HT-29 (cell line): ENCODE data around the gene DEDD2. TPM values are rescaled to one million over a fixed set of nuclear protein-coding genes. Genes with fewer than 3 reads are reported as not detected.

Source experiments
- DNase-seq: peaks from one replicate; pipeline ENCODE4 v3.0.0-alpha.2; 2015; ENCODE audit warnings: low spot score
- total RNA-seq: library from RNA; depleted of rRNA; stranded (reverse); fragments of >200 nt; shearing (Covaris generic); gene quantifications from 2 replicates; pipeline ENCODE4 v1.2.3, GENCODE V29; 2014

Gene DEDD2
- total RNA-seq, 1 experiment from 2014 or later, result 121 TPM

GRCh38 chr19:42228641-42229040, 11.2 kb upstream of the DEDD2 start:
- DNase-seq, result no peak

GRCh38 chr19:42226886-42227285, 9.4 kb upstream of the DEDD2 start:
- no peak for DNase-seq

DNA sequence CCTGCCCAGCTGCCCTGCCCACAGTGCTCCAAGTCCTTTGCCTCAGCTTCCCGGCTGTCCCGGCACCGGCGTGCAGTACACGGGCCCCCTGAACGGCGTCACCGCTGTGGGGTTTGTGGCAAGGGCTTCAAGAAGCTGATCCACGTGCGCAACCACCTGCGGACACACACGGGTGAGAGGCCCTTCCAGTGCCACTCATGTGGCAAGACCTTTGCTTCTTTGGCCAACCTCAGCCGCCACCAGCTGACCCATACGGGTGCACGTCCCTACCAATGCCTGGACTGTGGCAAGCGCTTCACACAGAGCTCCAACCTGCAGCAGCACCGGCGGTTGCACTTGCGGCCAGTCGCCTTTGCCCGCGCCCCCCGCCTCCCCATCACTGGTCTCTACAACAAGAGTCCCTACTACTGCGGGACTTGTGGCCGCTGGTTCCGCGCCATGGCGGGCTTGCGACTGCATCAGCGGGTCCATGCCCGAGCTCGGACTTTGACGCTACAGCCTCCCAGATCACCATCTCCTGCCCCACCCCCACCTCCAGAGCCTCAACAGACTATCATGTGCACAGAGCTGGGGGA, 8.3 kb upstream of the DEDD2 start:
- DNase-seq, result no peak

- DNase-seq, result no peak
Observed at GRCh38 chr19:42224940-42225717, 7.7 kb upstream of the DEDD2 start.

DNA sequence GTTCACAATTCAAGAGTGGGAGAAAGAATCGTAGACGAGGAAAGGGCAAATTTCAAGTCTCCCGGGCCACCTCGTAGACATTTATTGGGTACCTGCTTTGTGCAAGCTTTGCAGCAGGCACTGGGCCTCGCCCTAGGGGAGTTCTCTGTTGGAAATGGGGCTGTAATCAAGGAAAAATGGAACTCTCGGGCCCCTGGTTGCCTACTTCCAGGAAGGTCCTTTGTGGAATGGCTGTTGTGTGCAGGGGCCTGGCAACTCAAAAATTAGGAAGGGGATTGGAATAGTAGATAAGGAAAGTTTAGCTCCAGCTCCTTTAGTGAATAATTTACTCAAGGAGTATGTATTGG, 3.2 kb upstream of the DEDD2 start:
- no peak for DNase-seq

DNA sequence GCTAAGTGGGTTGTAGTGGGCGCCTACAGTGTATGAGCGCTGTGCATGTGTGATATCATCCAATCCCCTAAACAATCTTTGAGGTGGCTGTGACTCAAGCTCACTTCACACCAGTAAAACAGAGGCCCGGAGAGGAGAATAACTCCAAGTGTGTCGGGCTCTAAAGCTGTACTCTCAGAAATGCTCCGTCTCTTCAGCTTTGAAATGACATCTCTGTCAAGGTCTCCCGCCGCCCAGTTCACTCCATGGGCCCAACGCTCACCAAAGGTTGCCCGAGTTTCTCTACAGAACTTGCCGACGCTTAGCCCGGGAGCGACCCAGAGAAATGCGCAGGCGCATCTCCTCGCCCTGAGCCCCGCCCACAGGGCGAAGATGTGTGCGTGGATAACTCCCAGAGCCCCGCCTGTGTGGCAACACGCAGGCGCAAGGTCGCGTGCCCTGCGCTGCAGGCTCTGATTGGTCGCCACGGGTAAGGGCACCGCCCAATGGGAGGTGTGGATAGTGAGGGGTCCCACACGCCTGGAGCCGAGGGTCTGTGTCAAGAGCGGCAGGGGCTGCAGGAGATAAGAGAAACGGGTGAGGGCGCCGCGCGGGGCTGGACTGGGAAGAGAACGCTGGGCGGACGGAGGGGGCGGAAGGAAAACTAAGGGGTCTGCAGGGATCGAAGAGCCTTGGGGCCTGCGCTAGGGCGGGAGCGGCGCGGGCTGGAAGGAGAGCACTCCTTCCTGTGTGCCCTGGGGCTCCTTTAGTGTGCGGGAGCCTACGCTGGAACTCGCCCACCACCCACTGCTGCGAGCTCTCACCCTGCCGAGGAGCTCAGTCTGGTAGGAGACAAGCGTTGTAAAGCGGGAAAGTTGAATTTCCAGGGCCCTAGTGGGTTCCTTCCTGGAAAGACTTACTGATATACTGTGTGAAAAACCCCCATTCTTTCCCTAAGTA, 2.6 kb upstream of the DEDD2 start, which contains the start of gene ZNF526:
Gene ZNF526 (plus strand): TSS at position 501 of the 939 bp plus-strand sequence. CDS start 4,092 bp downstream, outside the sequence.
- peak; percentile 100 for DNase-seq

DNA sequence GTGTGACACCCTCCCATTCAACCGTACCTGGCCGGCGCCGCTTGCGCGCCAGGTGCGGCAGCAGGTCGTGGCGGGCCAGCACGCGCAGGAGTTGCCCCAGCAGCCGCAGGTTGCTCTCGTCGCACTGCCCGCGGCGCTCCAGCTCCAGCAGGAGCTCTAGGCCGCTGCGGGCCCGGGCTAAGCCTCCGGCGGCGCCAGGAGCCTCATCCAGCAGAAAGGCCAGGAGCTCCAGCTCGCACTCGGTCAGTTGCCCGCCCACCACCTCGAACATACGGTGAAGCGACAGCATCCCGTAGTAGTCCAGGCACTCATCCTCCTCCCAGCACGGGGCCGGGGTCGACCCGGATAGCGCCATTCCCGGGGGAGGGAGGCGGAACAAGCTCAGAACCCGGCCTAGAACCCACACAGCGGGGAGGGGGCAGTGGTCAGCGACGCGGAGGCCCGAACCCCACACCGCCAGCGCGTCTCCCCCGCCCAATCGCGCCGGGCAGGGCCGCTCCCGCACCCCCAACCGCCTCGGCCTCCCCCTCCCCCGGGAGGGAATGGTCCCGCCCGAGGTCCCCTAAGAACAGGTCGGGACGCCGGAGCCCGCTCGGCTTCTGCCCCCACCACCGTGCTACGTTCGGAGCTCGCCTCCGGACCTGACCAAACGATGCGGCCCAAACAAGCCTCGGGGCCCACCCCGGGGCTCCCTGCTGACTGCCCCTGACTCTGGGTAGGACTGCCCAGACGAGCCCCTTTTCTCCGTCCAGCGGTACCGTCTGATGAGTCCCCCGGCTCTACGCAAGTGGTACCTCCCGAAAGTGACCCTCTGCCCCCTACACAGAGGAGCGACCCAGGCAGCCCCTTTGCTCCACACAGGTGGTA, 591 bp downstream of the DEDD2 start:
- DNase-seq, result peak; percentile 84

- DNase-seq, result no peak
Observed at GRCh38 chr19:42214810-42215485, 2.5 kb downstream of the DEDD2 start.

- DNase-seq, result no peak
Observed at GRCh38 chr19:42212886-42213285, 4.6 kb downstream of the DEDD2 start.

DNA sequence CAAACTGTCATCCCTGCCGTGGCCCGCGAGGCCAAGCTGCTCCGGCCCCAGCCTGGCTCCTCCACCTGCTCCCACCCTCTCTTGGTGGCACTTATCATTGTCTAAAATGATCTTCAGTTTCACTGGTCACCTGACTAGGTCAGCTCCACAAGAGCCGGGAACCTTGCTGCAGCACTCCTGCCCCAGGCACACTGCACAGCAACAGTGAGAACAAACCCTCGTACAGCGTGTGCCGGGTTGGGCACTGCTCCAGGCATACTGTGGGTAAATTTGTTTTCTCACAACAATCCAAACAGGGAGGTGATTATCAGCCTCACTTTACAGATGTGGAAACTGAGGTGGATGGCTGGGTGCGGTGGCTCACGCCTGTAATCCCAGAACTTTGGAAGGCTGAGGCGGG, 8.9 kb downstream of the DEDD2 start:
- DNase-seq, result no peak

DNA sequence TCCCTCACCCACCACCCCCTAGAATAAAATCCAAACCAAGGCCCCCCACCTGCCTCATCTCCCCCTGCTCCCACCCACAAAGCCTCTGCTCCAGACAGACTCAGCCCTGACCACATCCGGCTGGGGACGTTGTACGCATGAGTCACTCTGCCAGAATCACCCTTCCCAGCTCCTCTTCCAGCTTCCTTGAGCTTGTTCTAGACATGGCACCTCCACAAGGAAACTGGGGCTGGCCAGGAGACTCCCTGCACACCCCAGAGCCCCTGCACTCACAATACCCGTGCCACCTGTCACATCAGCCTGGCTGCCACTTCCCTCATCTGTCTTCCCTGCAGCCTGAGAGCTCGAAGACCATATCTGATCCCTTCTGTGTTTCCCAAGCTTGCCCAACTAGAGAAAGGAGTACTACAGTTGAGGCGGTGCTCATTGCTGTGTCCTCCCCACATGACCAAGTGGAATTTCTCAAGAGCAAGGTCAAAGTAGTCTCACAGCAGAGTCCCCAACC, 9.7 kb downstream of the DEDD2 start:
- DNase-seq, result peak; percentile 89

GRCh38 chr19:42206871-42207755, 10.4 kb downstream of the DEDD2 start:
- DNase-seq, result peak; percentile 91

GRCh38 chr19:42204664-42205063, 12.8 kb downstream of the DEDD2 start:
- no peak for DNase-seq

DNA sequence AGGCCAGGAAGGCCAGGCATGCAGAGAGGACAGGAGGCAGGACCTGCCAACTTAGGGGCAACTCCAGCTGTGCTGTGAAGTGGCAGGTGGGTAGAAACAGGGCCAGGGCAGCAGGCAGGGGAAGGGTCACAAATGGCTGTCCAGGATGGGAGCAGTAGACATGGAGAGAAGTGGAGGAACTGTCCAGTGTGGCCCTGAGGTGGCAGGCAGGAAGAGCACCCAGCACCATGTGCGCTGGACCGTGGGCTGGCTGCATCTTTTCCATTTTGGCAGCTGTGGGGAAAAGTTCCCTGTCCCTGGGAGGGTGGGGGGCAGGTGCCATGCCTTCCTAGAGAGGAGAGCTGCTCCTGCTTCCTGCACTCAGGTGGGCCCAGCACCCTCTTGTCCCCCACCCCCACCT, 13.8 kb downstream of the DEDD2 start:
- no peak for DNase-seq

DNA sequence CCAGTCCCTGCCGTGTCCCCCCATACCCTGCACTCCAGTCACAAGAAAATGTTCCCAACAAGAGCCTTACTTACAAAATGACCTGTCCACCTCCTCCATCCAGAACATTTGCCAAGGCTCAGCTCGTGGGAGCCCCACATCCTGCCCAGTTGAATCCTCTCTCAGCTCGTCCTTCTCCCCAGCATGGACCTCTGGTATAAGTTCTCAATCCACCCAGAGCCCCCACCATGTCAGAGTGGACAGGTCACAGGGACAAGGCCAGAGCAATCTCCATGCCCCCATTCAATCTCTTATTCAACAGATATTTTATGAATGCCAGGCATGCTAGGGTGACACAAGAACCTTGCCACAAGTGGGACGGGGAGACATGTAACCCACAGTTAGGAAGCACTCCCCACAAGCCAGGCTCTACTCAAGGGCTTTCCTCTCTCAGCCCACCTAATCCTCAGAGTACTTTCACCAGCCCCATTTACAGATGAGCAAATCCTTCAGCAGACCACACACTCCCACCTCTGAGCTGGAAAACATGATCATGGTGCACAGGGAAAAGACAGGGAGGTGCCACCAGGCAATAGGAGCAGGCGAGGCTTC, 15.1 kb downstream of the DEDD2 start:
- no peak for DNase-seq

DNA sequence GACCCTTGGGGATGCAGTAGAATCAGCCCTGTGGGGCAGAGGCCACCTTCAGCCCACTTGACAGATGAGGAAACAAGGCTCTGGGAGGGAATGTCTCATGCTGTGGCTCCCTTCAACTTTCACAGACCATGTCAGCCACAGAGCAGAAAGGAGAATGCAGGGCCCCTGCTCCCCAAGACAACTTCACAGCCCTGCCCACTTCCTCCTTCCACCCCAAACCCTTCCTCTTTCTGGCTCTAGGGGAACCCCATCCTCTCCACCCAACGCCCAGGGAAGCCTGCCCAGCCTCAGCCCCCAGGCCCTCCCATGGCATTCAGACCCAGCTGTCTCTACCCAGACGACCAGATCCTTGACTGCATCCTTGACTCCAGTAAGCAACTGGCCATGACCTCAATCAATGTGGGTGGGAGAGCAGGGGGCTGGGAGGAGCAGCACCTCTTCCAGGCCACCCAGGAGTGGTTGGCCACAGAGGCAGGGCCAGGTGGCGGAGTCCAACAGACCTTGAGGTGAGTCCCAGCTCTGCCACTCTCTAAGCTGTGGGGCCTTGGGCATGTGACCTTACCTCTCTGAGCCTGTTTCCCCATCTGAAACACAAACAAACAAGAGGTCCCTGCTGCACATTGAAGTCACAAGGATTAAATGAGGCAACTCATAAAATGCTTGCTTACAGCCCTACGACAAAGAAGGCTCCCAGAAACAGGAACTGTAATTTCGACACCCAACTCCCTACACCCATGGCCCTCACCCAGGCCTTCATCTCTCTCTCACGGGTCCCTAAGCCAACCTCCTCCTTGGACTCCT, 15.8 kb downstream of the DEDD2 start:
- no peak for DNase-seq

DNA sequence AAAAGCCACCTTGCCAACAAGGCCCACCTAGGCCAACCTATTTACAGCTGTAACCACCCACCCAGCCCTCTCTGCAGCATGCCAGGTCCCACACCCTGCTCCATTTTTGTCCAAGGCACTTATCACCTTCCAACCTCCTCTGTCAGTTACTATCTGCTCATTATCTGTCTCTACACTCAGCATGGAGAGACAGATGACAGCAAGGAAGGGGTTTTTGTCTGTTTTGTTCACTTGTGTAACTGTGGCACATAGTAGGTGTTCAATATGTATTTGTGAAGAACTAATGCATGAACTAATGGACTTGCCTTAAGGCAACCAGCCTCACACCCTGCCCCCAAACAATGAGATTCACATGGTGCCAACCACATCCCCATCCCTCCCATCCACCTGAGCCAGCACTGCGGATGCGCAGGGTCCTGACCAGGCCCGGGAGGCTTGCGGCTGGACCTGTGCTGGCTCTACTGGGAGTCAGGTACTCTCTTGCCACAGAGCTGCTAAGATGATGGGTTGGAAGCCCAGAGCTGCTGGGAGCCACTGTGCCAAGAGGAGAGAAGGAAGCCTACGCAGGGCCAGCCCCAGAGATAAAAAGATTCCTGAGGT, 17.3 kb downstream of the DEDD2 start:
- DNase-seq, result no peak
